DND-41 (cell line): ENCODE data around the gene GSTM2.
"Not testable (repeated sequence)": the region's sequence is repeated elsewhere in the genome, so short reads cannot be mapped to it uniquely, and the experiment has no call there.

Experiments used
- ATAC-seq: fragments of 200-7000 bp; cut with Tn5 transposase; 3 replicates; pipeline ENCODE4 v1.9.1; 2021; ENCODE audit warnings: low read depth; ENCODE audit not compliant: insufficient read depth
- DNase-seq: peaks from one replicate; pipeline ENCODE4 v3.0.0-alpha.2; 2020
- H2AFZ ChIP-seq: 2 replicates; pipeline ENCODE4 v1.6.0; 2012; ENCODE audit warnings: low read depth, low read length
- H3K27ac ChIP-seq: 2 replicates; pipeline ENCODE4 v1.5.1; 2012; ENCODE audit warnings: low read length, inconsistent platforms
- H3K27me3 ChIP-seq: fragments of 200-600 bp; sonication (generic); 2 replicates; pipeline ENCODE4 v1.6.0; 2012; ENCODE audit warnings: low read length, mild to moderate bottlenecking, inconsistent platforms; ENCODE audit not compliant: insufficient read depth, poor library complexity
- H3K36me3 ChIP-seq: 2 replicates; pipeline ENCODE4 v1.5.1; 2012; ENCODE audit warnings: low read length, inconsistent platforms; ENCODE audit not compliant: insufficient read depth
- H3K4me1 ChIP-seq: 2 replicates; pipeline ENCODE4 v1.5.1; 2012; ENCODE audit warnings: mild to moderate bottlenecking, low read length; ENCODE audit not compliant: insufficient read depth
- H3K4me2 ChIP-seq: 2 replicates; pipeline ENCODE4 v1.6.0; 2012; ENCODE audit warnings: mild to moderate bottlenecking, moderate library complexity, low read length, inconsistent platforms; ENCODE audit not compliant: insufficient read depth
- H3K4me3 ChIP-seq, 2 experiments: fragments of 200-600 bp in 1 of 2; shearing (Covaris generic) in 1 of 2; 2 replicates each; pipeline ENCODE4 v1.5.1; 2012 to 2016; ENCODE audit warnings: inconsistent platforms in 2 of 2, low read length in 2 of 2, mild to moderate bottlenecking in 2 of 2, low read depth in 1 of 2, moderate library complexity in 1 of 2
- H3K79me2 ChIP-seq: 2 replicates; pipeline ENCODE4 v1.6.0; 2012; ENCODE audit warnings: low read length, inconsistent platforms; ENCODE audit not compliant: insufficient read depth
- H3K9ac ChIP-seq: 2 replicates; pipeline ENCODE4 v1.6.0; 2012; ENCODE audit warnings: low read depth, mild to moderate bottlenecking, inconsistent platforms, low read length, moderate library complexity
- H3K9me3 ChIP-seq: 2 replicates; pipeline ENCODE4 v1.5.1; 2012; ENCODE audit warnings: low read length, moderate library complexity, mild to moderate bottlenecking, inconsistent platforms; ENCODE audit not compliant: insufficient read depth, severe bottlenecking
- H4K20me1 ChIP-seq: 2 replicates; pipeline ENCODE4 v1.6.0; 2012; ENCODE audit warnings: low read length; ENCODE audit not compliant: insufficient read depth
- CTCF ChIP-seq: IDR thresholded peaks from 2 replicates; pipeline ENCODE4 v1.5.1; 2012; ENCODE audit warnings: borderline replicate concordance, low read length, moderate library complexity, mild to moderate bottlenecking; ENCODE audit not compliant: poor library complexity, severe bottlenecking; ENCODE audit errors: extremely low read depth
- EZH2 ChIP-seq: IDR thresholded peaks from 3 replicates; pipeline ENCODE4 v1.6.1; 2012; ENCODE audit warnings: borderline replicate concordance, low read depth, mild to moderate bottlenecking, moderate library complexity, low read length, inconsistent platforms; ENCODE audit not compliant: severe bottlenecking

Gene GSTM2

GRCh38 chr1:109676683-109677381 lies 9.0 kb downstream of the GSTM2 start:
- DNase-seq, H3K4me3 ChIP-seq: not testable (repeated sequence)

GRCh38 chr1:109677459-109677858 lies 9.6 kb downstream of the GSTM2 start:
- no peaks in the 10 kb centered on the region for H4K20me1 ChIP-seq
- no peak overlapping the region for H3K4me2 ChIP-seq
- DNase-seq (no peak), ATAC-seq (no peak)
- no peaks in the 10 kb centered on the region for H3K36me3 ChIP-seq
- H3K27me3 ChIP-seq: no peaks in the 10 kb centered on the region
- TF ChIP-seq CTCF (no peak), EZH2 (no peak)
- no peaks in the 10 kb centered on the region for H3K79me2 ChIP-seq
- H3K4me3 ChIP-seq: no peak overlapping the region
- no peaks in the 10 kb centered on the region for H3K4me1 ChIP-seq
- H3K9ac ChIP-seq: no peak overlapping the region
- no peak overlapping the region for H2AFZ ChIP-seq
- no peak overlapping the region for H3K27ac ChIP-seq
- no peaks in the 10 kb centered on the region for H3K9me3 ChIP-seq

More at GRCh38 chr1:109676683-109677381, 9.0 kb downstream of the GSTM2 start:
- H4K20me1 ChIP-seq, H2AFZ ChIP-seq, H3K9ac ChIP-seq, H3K79me2 ChIP-seq, H3K4me2 ChIP-seq, H3K27ac ChIP-seq, H3K27me3 ChIP-seq, H3K9me3 ChIP-seq, H3K4me1 ChIP-seq, H3K36me3 ChIP-seq, ATAC-seq: not testable (repeated sequence)

GRCh38 chr1:109678637-109679036 lies 10.8 kb downstream of the GSTM2 start:
- not testable (repeated sequence) for H3K9me3 ChIP-seq, ATAC-seq, DNase-seq, H3K27me3 ChIP-seq, H3K4me3 ChIP-seq, H3K36me3 ChIP-seq, H3K79me2 ChIP-seq, H4K20me1 ChIP-seq, H2AFZ ChIP-seq, H3K9ac ChIP-seq, H3K4me1 ChIP-seq, H3K4me2 ChIP-seq, H3K27ac ChIP-seq

GRCh38 chr1:109684777-109685176 lies 16.9 kb downstream of the GSTM2 start:
- H3K4me1 ChIP-seq, H3K9me3 ChIP-seq, H3K36me3 ChIP-seq, ATAC-seq, H4K20me1 ChIP-seq, H3K4me3 ChIP-seq, H3K27ac ChIP-seq, H2AFZ ChIP-seq, H3K9ac ChIP-seq, H3K27me3 ChIP-seq, DNase-seq, H3K79me2 ChIP-seq, H3K4me2 ChIP-seq: not testable (repeated sequence)

- not testable (repeated sequence) for H3K27me3 ChIP-seq, H2AFZ ChIP-seq, H3K4me2 ChIP-seq, H3K36me3 ChIP-seq, DNase-seq, H3K4me3 ChIP-seq, H3K9me3 ChIP-seq, H3K79me2 ChIP-seq, ATAC-seq, H4K20me1 ChIP-seq, H3K9ac ChIP-seq, H3K4me1 ChIP-seq, H3K27ac ChIP-seq
Measured at GRCh38 chr1:109685399-109685798, 17.5 kb downstream of the GSTM2 start.

GRCh38 chr1:109685890-109686289 lies 18.0 kb downstream of the GSTM2 start:
- not testable (repeated sequence) for H3K27ac ChIP-seq, ATAC-seq, H3K4me3 ChIP-seq

GRCh38 chr1:109687109-109687508 lies 19.3 kb downstream of the GSTM2 start:
- H3K27ac ChIP-seq: not testable (repeated sequence)

More at GRCh38 chr1:109685890-109686289, 18.0 kb downstream of the GSTM2 start:
- not testable (repeated sequence) for H2AFZ ChIP-seq, H3K27me3 ChIP-seq, H3K79me2 ChIP-seq, DNase-seq, H3K36me3 ChIP-seq, H3K4me2 ChIP-seq, H3K9ac ChIP-seq, H4K20me1 ChIP-seq, H3K9me3 ChIP-seq, H3K4me1 ChIP-seq

More at GRCh38 chr1:109687109-109687508, 19.3 kb downstream of the GSTM2 start:
- DNase-seq, H3K9me3 ChIP-seq, H3K4me2 ChIP-seq, H4K20me1 ChIP-seq, H3K79me2 ChIP-seq, H3K36me3 ChIP-seq, ATAC-seq, H3K4me1 ChIP-seq, H3K9ac ChIP-seq, H3K27me3 ChIP-seq, H2AFZ ChIP-seq, H3K4me3 ChIP-seq: not testable (repeated sequence)
